Activated T-helper 17 cell treated with anti-CD3 and anti-CD28 coated beads, Interleukin-2, amount 50 U/mL, for 72 hours (primary cell): ENCODE data around the gene MAP2. TPM values are rescaled to one million over a fixed set of nuclear protein-coding genes. Genes with fewer than 3 reads are reported as not detected.
"Not testable (repeated sequence)": the region's sequence is repeated elsewhere in the genome, so short reads cannot be mapped to it uniquely, and the experiment has no call there.

Source experiments
- ATAC-seq: fragments of 150-1000 bp; cut with Tn5 transposase; replicated peaks from 2 replicates; pipeline ENCODE4 v1.10.0; 2021; ENCODE audit warnings: mild to moderate bottlenecking, moderate library complexity
- H3K27ac Mint-ChIP-seq: one replicate; pipeline ENCODE4 v1.8.0; 2022; ENCODE audit warnings: mixed read lengths
- H3K27me3 Mint-ChIP-seq: one replicate; pipeline ENCODE4 v1.8.0; 2022; ENCODE audit warnings: mixed read lengths
- H3K36me3 Mint-ChIP-seq: one replicate; pipeline ENCODE4 v1.8.0; 2022; ENCODE audit warnings: low read depth, mild to moderate bottlenecking, mixed read lengths
- H3K4me1 Mint-ChIP-seq: one replicate; pipeline ENCODE4 v1.8.0; 2022; ENCODE audit warnings: mixed read lengths
- H3K4me3 Mint-ChIP-seq: one replicate; pipeline ENCODE4 v1.8.0; 2022; ENCODE audit warnings: mild to moderate bottlenecking, mixed read lengths
- H3K9me3 Mint-ChIP-seq: one replicate; pipeline ENCODE4 v1.8.0; 2022; ENCODE audit warnings: mixed read lengths
- total RNA-seq, 2 donors: library from RNA; stranded (reverse); gene quantifications; one replicate each; pipeline ENCODE4 v1.2.3, GENCODE V29; 2022

MAP2 gene
- total RNA-seq, 2 donors from 2014 or later = 0.24 to 0.26 TPM

DNA sequence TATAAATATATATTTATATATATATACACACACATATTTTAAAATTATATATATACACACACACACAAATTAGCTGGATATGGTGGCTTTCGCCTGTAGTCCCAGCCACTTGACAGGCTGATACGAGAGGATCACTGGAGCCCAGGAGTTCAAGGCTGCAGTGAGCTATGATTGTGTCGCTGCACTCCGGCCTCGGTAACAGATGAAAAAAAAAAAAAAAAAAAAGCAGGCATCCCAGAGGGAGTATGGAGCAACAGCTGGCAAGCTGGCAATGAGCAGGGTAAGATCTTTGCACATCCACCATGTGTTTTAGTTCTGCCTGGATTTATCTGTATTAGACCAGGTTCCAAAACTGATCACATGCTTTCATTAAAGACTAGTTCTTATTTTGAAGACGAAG is 170.1 kb downstream of the MAP2 start:
- no peak for ATAC-seq
- Mint-ChIP-seq H3K9me3 (no peaks in the 10 kb centered on the region), H3K27me3 (no peaks in the 10 kb centered on the region), H3K27ac (no peak overlapping the region), H3K4me1 (no peaks in the 10 kb centered on the region), H3K4me3 (no peak overlapping the region), H3K36me3 (no peaks in the 10 kb centered on the region)

GRCh38 chr2:209596262-209596661 is 172.4 kb downstream of the MAP2 start:
- no peaks in the 10 kb centered on the region for H3K27me3 Mint-ChIP-seq
- no peak for ATAC-seq
- H3K36me3 Mint-ChIP-seq = no peaks in the 10 kb centered on the region
- H3K4me3 Mint-ChIP-seq = no peak overlapping the region
- no peaks in the 10 kb centered on the region for H3K4me1 Mint-ChIP-seq
- H3K9me3 Mint-ChIP-seq = no peaks in the 10 kb centered on the region
- no peak overlapping the region for H3K27ac Mint-ChIP-seq

- not testable (repeated sequence) for H3K27me3 Mint-ChIP-seq, H3K4me3 Mint-ChIP-seq, ATAC-seq, H3K27ac Mint-ChIP-seq, H3K9me3 Mint-ChIP-seq, H3K4me1 Mint-ChIP-seq, H3K36me3 Mint-ChIP-seq
Observed at GRCh38 chr2:209598227-209598626, 174.4 kb downstream of the MAP2 start.

DNA sequence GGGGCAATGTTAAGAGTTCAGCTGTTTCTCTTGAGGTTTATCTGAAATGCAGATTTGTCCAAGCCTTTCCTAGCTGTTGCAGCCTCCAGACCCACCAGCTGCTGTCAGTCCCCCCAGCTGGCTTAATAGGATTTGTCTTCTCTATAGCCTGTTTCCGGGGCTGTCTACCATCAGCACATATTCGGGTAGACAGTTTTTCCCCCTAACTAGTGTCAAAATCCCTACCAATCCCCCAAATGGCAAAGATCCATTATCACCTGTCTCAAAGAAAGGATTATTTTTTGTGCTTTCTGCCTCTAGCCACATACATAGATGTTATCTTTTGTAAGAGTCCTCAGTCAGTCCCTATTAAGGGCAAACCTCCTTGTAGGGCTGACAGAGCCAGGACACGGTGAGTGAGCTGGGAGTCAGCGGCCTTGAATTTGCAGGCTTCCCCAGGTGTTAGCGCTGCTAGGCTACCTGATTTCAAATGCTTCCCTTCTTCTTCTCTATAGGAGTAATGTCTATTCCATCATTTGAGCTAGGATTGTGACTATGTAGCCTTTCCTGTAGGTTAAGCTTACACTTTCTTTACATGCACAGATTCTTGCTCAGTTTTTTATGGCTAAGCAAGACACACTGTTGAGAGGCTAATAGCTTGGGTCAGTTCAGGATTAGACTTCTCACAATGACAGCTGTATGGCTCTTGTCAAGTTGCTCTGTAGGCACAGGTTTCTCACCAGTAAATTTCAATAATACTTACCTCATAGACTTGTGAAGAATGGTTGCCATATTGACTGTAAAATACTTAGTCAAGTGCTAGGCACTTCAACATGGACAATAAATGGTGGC is 176.7 kb downstream of the MAP2 start:
- Mint-ChIP-seq H3K27me3 (no peaks in the 10 kb centered on the region), H3K4me1 (no peaks in the 10 kb centered on the region), H3K27ac (no peak overlapping the region), H3K36me3 (no peaks in the 10 kb centered on the region), H3K4me3 (no peak overlapping the region), H3K9me3 (no peaks in the 10 kb centered on the region)
- ATAC-seq = no peak

DNA sequence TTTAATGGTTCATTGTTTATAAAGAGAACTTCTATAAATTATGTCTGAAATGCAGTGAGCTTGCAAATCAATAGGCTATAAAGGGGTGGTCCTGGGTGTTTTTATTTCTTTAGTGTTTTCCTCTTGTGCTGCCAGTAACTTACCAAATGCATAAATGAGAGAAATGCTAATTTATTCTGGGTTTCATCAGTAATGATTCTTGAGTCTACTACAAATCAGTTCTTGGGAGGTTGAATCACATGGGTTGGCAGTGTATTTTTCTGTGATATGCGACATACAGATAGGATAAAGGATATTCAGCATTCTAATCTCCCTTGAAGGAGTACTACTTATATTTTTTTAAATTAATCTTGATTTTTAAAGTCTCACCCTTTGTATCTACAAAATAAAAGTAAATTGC is 177.7 kb downstream of the MAP2 start:
- Mint-ChIP-seq H3K27me3 (no peaks in the 10 kb centered on the region), H3K4me1 (no peaks in the 10 kb centered on the region), H3K9me3 (no peaks in the 10 kb centered on the region), H3K36me3 (no peaks in the 10 kb centered on the region), H3K27ac (no peak overlapping the region), H3K4me3 (no peak overlapping the region)
- no peak for ATAC-seq

GRCh38 chr2:209602259-209602658 is 178.4 kb downstream of the MAP2 start:
- no peaks in the 10 kb centered on the region for H3K36me3 Mint-ChIP-seq

DNA sequence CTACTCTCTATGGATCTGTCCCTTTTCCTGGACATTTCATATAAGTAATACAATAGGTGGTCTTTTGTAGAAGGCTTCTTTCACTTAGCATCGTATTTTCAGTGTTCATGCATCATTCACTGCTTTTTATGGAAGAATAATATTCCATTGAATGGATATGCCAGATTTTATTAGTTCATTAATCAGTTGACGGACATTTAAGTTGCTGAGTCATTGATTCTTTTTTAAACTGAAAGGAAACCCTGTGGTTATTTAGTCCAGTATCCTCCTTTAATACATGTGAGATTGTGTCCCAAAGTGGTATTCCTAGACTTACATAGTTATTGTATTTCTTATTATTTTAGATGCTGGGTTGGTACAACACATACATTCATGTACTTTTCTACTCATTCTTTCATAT is 185.7 kb downstream of the MAP2 start:
- Mint-ChIP-seq H3K9me3 (no peaks in the 10 kb centered on the region), H3K36me3 (no peaks in the 10 kb centered on the region), H3K27ac (no peak overlapping the region), H3K4me3 (no peak overlapping the region), H3K27me3 (peaks cover 14% of the 10 kb centered on the region), H3K4me1 (no peaks in the 10 kb centered on the region)
- no peak for ATAC-seq

More at GRCh38 chr2:209602259-209602658, 178.4 kb downstream of the MAP2 start:
- no peak for ATAC-seq
- no peaks in the 10 kb centered on the region for H3K9me3 Mint-ChIP-seq
- H3K27ac Mint-ChIP-seq = no peak overlapping the region
- no peaks in the 10 kb centered on the region for H3K4me1 Mint-ChIP-seq
- no peaks in the 10 kb centered on the region for H3K27me3 Mint-ChIP-seq
- no peak overlapping the region for H3K4me3 Mint-ChIP-seq

DNA sequence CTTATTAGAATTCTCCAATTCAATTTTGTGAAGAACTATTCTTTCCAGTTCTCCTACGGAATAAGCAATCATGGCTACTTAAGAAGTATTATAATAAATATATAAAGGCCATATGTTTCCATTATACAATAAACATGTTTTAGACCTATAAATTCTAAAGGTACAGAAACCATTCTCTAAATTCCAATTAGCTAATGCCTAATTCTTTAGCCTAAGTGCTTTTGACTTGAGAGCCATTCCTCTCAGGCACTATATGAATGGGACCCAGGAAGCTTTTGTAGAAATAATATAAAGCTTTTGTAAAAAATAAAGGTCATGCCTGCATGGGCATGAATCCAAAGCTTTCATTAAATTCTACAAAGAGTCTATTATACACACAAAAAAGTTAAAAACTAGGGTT is 186.8 kb downstream of the MAP2 start:
- Mint-ChIP-seq H3K9me3 (no peaks in the 10 kb centered on the region), H3K27me3 (peaks cover 17% of the 10 kb centered on the region), H3K36me3 (no peaks in the 10 kb centered on the region), H3K4me3 (no peak overlapping the region), H3K27ac (no peak overlapping the region), H3K4me1 (no peaks in the 10 kb centered on the region)
- no peak for ATAC-seq

DNA sequence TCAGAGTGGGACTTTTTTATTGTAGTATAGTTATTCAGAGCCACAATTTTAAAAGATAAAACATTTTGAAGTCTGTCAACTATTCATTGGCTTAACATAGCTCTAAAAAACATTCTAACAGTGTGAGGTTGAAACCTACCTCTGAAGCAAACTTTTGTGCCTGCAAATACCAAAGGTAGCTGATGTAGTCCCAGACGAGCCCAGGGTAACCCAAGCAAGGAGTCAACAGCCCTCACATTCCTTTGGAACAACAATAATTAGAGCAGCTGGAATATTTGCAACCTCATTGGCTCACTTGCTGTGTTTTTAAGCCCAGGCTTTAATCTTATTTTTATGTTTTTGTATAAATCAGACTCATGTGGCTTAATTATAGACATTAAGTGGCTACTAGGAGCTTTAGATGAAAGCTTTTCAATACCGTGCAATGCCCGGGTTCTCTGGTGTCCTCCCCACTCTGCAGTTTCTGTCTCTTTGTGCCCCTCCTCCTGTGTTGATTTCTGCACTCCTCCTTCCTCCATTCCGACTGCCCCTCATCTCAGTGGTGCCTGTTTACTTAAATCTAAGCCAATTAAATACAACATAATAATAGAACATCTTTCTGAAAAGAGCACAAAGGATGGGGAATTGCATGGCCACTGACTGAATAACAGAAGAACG is 189.9 kb downstream of the MAP2 start:
- no peak overlapping the region for H3K4me3 Mint-ChIP-seq

DNA sequence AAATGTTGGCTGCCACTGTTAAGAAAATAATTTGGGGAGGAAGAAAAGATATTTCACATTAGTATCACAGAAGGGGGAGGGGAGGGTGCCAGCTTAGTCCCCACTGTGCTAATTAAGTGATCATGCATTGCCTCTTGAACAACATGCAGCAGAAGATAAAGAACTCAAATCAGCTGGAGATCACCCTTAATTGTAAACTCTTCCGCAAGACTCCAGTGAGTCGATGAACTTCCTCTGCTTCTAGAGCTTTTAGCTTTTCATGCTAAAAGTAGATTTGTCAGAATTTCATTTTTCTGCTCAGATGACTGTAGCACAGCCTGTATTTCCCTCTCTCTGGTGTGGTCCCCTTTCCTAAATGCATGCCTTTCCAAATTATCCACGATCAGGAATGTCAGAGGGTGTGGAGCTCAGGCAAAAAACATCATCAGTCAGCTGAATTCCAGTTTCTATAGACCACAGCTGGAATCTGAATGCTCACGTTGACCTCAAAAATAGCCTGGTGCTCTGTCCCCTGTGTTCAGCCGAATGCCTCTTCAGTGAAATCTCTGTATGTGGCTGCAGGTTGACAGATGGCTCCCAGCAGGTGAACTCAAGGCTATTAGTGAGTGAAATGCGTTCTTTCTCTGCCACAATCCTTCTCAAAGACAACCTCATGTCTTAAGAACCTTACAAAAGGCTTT is 191.0 kb downstream of the MAP2 start:
- ATAC-seq = no peak
- H3K36me3 Mint-ChIP-seq = no peaks in the 10 kb centered on the region
- H3K9me3 Mint-ChIP-seq = peaks cover 4% of the 10 kb centered on the region
- H3K27me3 Mint-ChIP-seq = peaks cover 10% of the 10 kb centered on the region
- H3K4me1 Mint-ChIP-seq = no peaks in the 10 kb centered on the region
- no peak overlapping the region for H3K27ac Mint-ChIP-seq
- H3K4me3 Mint-ChIP-seq = no peak overlapping the region

More for the DNA sequence above, 189.9 kb downstream of the MAP2 start:
- H3K27ac Mint-ChIP-seq = no peak overlapping the region
- H3K36me3 Mint-ChIP-seq = no peaks in the 10 kb centered on the region
- H3K9me3 Mint-ChIP-seq = peaks cover 4% of the 10 kb centered on the region
- peaks cover 11% of the 10 kb centered on the region for H3K27me3 Mint-ChIP-seq
- H3K4me1 Mint-ChIP-seq = no peaks in the 10 kb centered on the region
- ATAC-seq = no peak

DNA sequence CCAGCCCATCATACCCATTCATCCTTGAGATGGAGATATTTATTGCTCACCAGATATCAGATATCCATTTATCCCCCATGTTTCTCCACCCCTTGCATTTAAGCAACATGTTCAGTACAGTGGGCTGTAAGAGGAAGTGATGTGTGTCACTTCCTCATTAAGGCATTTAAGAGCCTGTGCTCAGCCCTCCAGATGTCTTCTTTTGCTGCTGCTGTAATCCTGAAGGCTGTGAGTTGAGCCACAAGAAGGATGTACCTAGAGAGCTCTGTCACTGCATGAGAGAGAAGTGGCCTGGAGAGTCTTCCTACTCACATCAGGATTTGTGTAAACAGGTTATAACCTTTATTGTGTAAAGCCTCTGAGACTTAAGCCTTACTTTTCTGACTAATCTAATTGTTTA is 195.9 kb downstream of the MAP2 start:
- no peaks in the 10 kb centered on the region for H3K4me1 Mint-ChIP-seq
- H3K9me3 Mint-ChIP-seq = peaks cover 4% of the 10 kb centered on the region
- H3K4me3 Mint-ChIP-seq = no peak overlapping the region

DNA sequence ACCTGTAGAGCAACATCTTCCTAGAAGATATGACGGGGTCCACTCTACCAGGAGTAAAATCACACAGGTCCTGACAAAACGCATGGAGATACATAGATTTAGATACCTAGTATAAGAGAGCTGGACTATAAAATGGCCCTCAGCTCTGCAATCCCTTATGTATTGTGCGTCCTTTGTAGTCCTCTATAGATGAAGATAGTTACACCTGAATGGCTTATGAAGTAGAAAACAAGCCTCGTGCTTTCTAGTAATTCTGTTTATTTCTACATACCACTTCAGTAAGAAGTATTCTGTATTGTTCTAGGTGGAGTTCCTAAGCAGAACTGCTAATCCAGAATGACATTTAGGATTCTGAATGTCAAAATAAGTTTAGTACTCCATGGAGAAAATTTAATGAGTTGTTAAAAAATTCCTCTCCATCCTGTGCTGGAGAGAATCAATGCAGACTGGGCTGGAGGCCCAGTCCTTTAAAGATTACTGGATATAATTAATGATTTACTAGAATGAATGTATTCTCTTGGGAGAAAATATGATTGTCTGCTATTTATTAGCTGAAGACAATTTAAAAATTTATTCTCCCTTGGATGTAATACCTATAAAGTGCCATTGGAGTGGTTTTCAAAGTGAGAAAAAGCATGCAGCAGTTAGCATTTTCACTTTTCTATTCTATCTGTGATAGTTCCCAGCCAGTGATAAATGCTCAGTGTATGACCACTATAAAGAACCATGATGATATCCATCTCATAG is 200.5 kb downstream of the MAP2 start:
- Mint-ChIP-seq H3K4me1 (no peaks in the 10 kb centered on the region), H3K36me3 (no peaks in the 10 kb centered on the region), H3K4me3 (no peak overlapping the region), H3K27me3 (no peaks in the 10 kb centered on the region), H3K27ac (no peak overlapping the region), H3K9me3 (no peaks in the 10 kb centered on the region)
- no peak for ATAC-seq

More for the DNA sequence above, 195.9 kb downstream of the MAP2 start:
- Mint-ChIP-seq H3K27ac (no peak overlapping the region), H3K36me3 (no peaks in the 10 kb centered on the region), H3K27me3 (peaks cover 6% of the 10 kb centered on the region)
- no peak for ATAC-seq

GRCh38 chr2:209629597-209629996 is 205.8 kb downstream of the MAP2 start:
- Mint-ChIP-seq H3K27me3 (peaks cover 14% of the 10 kb centered on the region), H3K27ac (no peak overlapping the region), H3K4me3 (no peak overlapping the region), H3K36me3 (no peaks in the 10 kb centered on the region), H3K4me1 (no peaks in the 10 kb centered on the region), H3K9me3 (no peaks in the 10 kb centered on the region)
- ATAC-seq = no peak

- no peak for ATAC-seq
- Mint-ChIP-seq H3K9me3 (no peaks in the 10 kb centered on the region), H3K27ac (no peak overlapping the region), H3K4me1 (no peaks in the 10 kb centered on the region), H3K27me3 (peaks cover 14% of the 10 kb centered on the region), H3K36me3 (no peaks in the 10 kb centered on the region), H3K4me3 (no peak overlapping the region)
Observed at GRCh38 chr2:209633911-209634310, 210.1 kb downstream of the MAP2 start.
